Kidney tubule cell (primary cell): ENCODE measurements around the gene PRDM16.
"Not testable (repeated sequence)": the region's sequence is repeated elsewhere in the genome, so short reads cannot be mapped to it uniquely, and the experiment has no call there.

Source experiments
- DNase-seq: peaks from one replicate; pipeline ENCODE4 v3.0.0-alpha.2; 2018; ENCODE audit warnings: low spot score

Gene PRDM16

GRCh38 chr1:3227351-3227704, 158.3 kb downstream of the PRDM16 start:
- DNase-seq, result no peak

GRCh38 chr1:3227893-3228292, 158.9 kb downstream of the PRDM16 start:
- no peak for DNase-seq

- DNase-seq, result no peak
Observed at GRCh38 chr1:3229081-3229725, 160.2 kb downstream of the PRDM16 start.

GRCh38 chr1:3230553-3230952, 161.6 kb downstream of the PRDM16 start:
- DNase-seq, result no peak

- no peak for DNase-seq
Observed at GRCh38 chr1:3231245-3231644, 162.2 kb downstream of the PRDM16 start.

- no peak for DNase-seq
Observed at GRCh38 chr1:3231826-3232225, 162.8 kb downstream of the PRDM16 start.

- no peak for DNase-seq
Observed at GRCh38 chr1:3233031-3233430, 164.0 kb downstream of the PRDM16 start.

GRCh38 chr1:3233551-3233950, 164.5 kb downstream of the PRDM16 start:
- DNase-seq, result no peak

- no peak for DNase-seq
Observed at GRCh38 chr1:3234281-3234680, 165.3 kb downstream of the PRDM16 start.

- DNase-seq, result no peak
Observed at GRCh38 chr1:3234956-3235355, 166.0 kb downstream of the PRDM16 start.

GRCh38 chr1:3235496-3235895, 166.5 kb downstream of the PRDM16 start:
- DNase-seq, result no peak

- no peak for DNase-seq
Observed at GRCh38 chr1:3236361-3236760, 167.4 kb downstream of the PRDM16 start.

- no peak for DNase-seq
Observed at GRCh38 chr1:3236955-3237354, 168.0 kb downstream of the PRDM16 start.

- DNase-seq, result no peak
Observed at GRCh38 chr1:3237570-3237969, 168.6 kb downstream of the PRDM16 start.

GRCh38 chr1:3237994-3238702, 169.1 kb downstream of the PRDM16 start:
- no peak for DNase-seq

- DNase-seq, result no peak
Observed at GRCh38 chr1:3238703-3239278, 169.8 kb downstream of the PRDM16 start.

GRCh38 chr1:3239991-3240390, 171.0 kb downstream of the PRDM16 start:
- DNase-seq, result not testable (repeated sequence)

GRCh38 chr1:3240524-3241235, 171.7 kb downstream of the PRDM16 start:
- no peak for DNase-seq

GRCh38 chr1:3241236-3241550, 172.2 kb downstream of the PRDM16 start:
- DNase-seq, result no peak

- no peak for DNase-seq
Observed at GRCh38 chr1:3241673-3242407, 172.8 kb downstream of the PRDM16 start.

GRCh38 chr1:3242408-3243260, 173.6 kb downstream of the PRDM16 start:
- DNase-seq, result no peak
